Activated T-helper 1 cell treated with Interleukin-2 at 50 U/mL for 16 hours (primary cell): ENCODE measurements around the gene SAXO1.
"Not testable (repeated sequence)": the region's sequence is repeated elsewhere in the genome, so short reads cannot be mapped to it uniquely, and the experiment has no call there.

Experiments
- DNase-seq: peaks from one replicate; pipeline ENCODE4 v3.0.0-alpha.2; 2020; ENCODE audit warnings: low read depth

Gene SAXO1

GRCh38 chr9:18999173-18999785 lies 33.7 kb downstream of the SAXO1 start:
- no peak for DNase-seq

- DNase-seq, result no peak
Observed at GRCh38 chr9:18997151-18997550, 35.9 kb downstream of the SAXO1 start.

- DNase-seq, result no peak
Observed at GRCh38 chr9:18996211-18996610, 36.8 kb downstream of the SAXO1 start.

- no peak for DNase-seq
Observed at GRCh38 chr9:18994263-18994916, 38.6 kb downstream of the SAXO1 start.

- not testable (repeated sequence) for DNase-seq
Observed at GRCh38 chr9:18991197-18991596, 41.8 kb downstream of the SAXO1 start.

GRCh38 chr9:18990494-18990893 lies 42.5 kb downstream of the SAXO1 start:
- no peak for DNase-seq

- no peak for DNase-seq
Observed at GRCh38 chr9:18989865-18990264, 43.1 kb downstream of the SAXO1 start.

- DNase-seq, result no peak
Observed at GRCh38 chr9:18989097-18989496, 43.9 kb downstream of the SAXO1 start.

GRCh38 chr9:18988003-18988402 lies 45.0 kb downstream of the SAXO1 start:
- DNase-seq, result no peak

- DNase-seq, result no peak
Observed at GRCh38 chr9:18985996-18986395, 47.0 kb downstream of the SAXO1 start.

GRCh38 chr9:18985464-18985951 lies 47.5 kb downstream of the SAXO1 start:
- no peak for DNase-seq

- no peak for DNase-seq
Observed at GRCh38 chr9:18982262-18982620, 50.8 kb downstream of the SAXO1 start.

- no peak for DNase-seq
Observed at GRCh38 chr9:18981476-18982261, 51.3 kb downstream of the SAXO1 start.

- no peak for DNase-seq
Observed at GRCh38 chr9:18980189-18980588, 52.8 kb downstream of the SAXO1 start.

GRCh38 chr9:18979367-18979766 lies 53.6 kb downstream of the SAXO1 start:
- DNase-seq, result no peak

- DNase-seq, result no peak
Observed at GRCh38 chr9:18978188-18978587, 54.8 kb downstream of the SAXO1 start.

GRCh38 chr9:18976709-18977531 lies 56.1 kb downstream of the SAXO1 start:
- DNase-seq, result no peak

GRCh38 chr9:18976221-18976708 lies 56.7 kb downstream of the SAXO1 start:
- DNase-seq, result no peak

- no peak for DNase-seq
Observed at GRCh38 chr9:18973348-18973747, 59.7 kb downstream of the SAXO1 start.

- DNase-seq, result no peak
Observed at GRCh38 chr9:18972675-18973074, 60.3 kb downstream of the SAXO1 start.

- DNase-seq, result no peak
Observed at GRCh38 chr9:18971909-18972308, 61.1 kb downstream of the SAXO1 start.

- DNase-seq, result no peak
Observed at GRCh38 chr9:18971404-18971803, 61.6 kb downstream of the SAXO1 start.
